Gastroesophageal sphincter (tissue), 3 donors: Measurements from ENCODE around the gene SHPK.

Experiments
- EP300 ChIP-seq: sonication (generic); formaldehyde crosslinking; IDR thresholded peaks from one replicate; pipeline ENCODE4 v1.6.1; 2017; ENCODE audit warnings: antibody characterized with exemption, mild to moderate bottlenecking
- POLR2A ChIP-seq, 2 donors: fragments of 450-650 bp; IDR thresholded peaks; one replicate each; pipeline ENCODE4 v1.6.1; 2017; ENCODE audit warnings: antibody characterized with exemption in 2 of 2, mild to moderate bottlenecking in 2 of 2, moderate library complexity in 1 of 2
- POLR2AphosphoS5 ChIP-seq: sonication (generic); formaldehyde crosslinking; IDR thresholded peaks from one replicate; pipeline ENCODE4 v1.6.1; 2017; ENCODE audit warnings: antibody characterized with exemption
- TF ChIP-seq, protein P1 (sequence below), 4 experiments: fragments of 200-600 bp in 2 of 4; fragments of 450-650 bp in 2 of 4; sonication (generic) in 1 of 4; IDR thresholded peaks; one replicate each; pipeline ENCODE4 v1.5.1; 2017 to 2019; ENCODE audit warnings: antibody characterized with exemption in 4 of 4, mild to moderate bottlenecking in 2 of 4, moderate library complexity in 2 of 4

DNA sequence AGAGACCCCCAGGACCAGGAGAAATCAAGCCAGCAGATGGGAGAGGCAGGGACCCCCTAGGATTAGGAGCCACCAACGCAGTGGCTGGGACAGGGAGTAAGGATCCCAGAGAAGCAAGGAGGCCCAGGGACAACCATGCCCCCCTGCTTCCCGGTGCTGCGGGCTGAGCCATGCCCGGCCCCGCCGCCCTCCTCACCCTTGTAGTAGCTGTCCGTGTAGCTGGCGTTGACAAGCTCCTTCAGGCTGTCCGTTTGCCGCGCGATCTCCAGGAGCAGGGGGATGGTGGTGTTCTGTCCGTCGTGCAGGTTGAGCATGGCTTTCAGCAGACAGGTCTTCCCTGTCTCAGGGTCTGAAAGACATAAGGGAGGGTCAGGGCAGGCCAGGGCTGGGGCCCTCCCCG, 45.3 kb downstream of the SHPK start:
- TF ChIP-seq POLR2A (IDR thresholded peaks at IDR 0.05) (no peak), EP300 (no peak), POLR2AphosphoS5 (no peak)
- TF ChIP-seq, protein P1, sequence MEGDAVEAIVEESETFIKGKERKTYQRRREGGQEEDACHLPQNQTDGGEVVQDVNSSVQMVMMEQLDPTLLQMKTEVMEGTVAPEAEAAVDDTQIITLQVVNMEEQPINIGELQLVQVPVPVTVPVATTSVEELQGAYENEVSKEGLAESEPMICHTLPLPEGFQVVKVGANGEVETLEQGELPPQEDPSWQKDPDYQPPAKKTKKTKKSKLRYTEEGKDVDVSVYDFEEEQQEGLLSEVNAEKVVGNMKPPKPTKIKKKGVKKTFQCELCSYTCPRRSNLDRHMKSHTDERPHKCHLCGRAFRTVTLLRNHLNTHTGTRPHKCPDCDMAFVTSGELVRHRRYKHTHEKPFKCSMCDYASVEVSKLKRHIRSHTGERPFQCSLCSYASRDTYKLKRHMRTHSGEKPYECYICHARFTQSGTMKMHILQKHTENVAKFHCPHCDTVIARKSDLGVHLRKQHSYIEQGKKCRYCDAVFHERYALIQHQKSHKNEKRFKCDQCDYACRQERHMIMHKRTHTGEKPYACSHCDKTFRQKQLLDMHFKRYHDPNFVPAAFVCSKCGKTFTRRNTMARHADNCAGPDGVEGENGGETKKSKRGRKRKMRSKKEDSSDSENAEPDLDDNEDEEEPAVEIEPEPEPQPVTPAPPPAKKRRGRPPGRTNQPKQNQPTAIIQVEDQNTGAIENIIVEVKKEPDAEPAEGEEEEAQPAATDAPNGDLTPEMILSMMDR (IDR thresholded peaks at IDR 0.05), result no peak
